ENCODE results near the gene WNT16.
"Not testable (repeated sequence)": the region's sequence is repeated elsewhere in the genome, so short reads cannot be mapped to it uniquely, and the experiment has no call there.

Gene WNT16

GRCh38 chr7:121328508-121329190, at the start of gene WNT16:
Gene WNT16 (plus strand): TSS chr7:121329000. CDS start chr7:121329293, 293 bp downstream.
- DNase-seq, result peak in 1 of 2 experiments; percentile 19

- no peak for DNase-seq
Observed at GRCh38 chr7:121279060-121279620, 49.7 kb upstream of the WNT16 start.

- DNase-seq, result no peak
Observed at GRCh38 chr7:121279822-121280221, 49.0 kb upstream of the WNT16 start.

- no peak for DNase-seq
Observed at GRCh38 chr7:121280656-121281055, 48.1 kb upstream of the WNT16 start.

- DNase-seq, result no peak
Observed at GRCh38 chr7:121282129-121282528, 46.7 kb upstream of the WNT16 start.

GRCh38 chr7:121285066-121285667, 43.6 kb upstream of the WNT16 start:
- no peak for DNase-seq

- no peak for DNase-seq
Observed at GRCh38 chr7:121286186-121286585, 42.6 kb upstream of the WNT16 start.

GRCh38 chr7:121286742-121287734, 41.8 kb upstream of the WNT16 start:
- no peak for DNase-seq

GRCh38 chr7:121288894-121289293, 39.9 kb upstream of the WNT16 start:
- no peak for DNase-seq

GRCh38 chr7:121289930-121290329, 38.9 kb upstream of the WNT16 start:
- DNase-seq, result not testable (repeated sequence)

- no peak for DNase-seq
Observed at GRCh38 chr7:121294448-121294992, 34.3 kb upstream of the WNT16 start.

GRCh38 chr7:121297843-121298242, 31.0 kb upstream of the WNT16 start:
- no peak for DNase-seq

- DNase-seq, result no peak
Observed at GRCh38 chr7:121298831-121299239, 30.0 kb upstream of the WNT16 start.

GRCh38 chr7:121300685-121301420, 27.9 kb upstream of the WNT16 start:
- DNase-seq, result no peak

GRCh38 chr7:121301446-121302213, 27.2 kb upstream of the WNT16 start:
- no peak for DNase-seq

GRCh38 chr7:121302214-121302745, 26.5 kb upstream of the WNT16 start:
- DNase-seq, result no peak

GRCh38 chr7:121303422-121304101, 25.2 kb upstream of the WNT16 start:
- DNase-seq, result no peak

- no peak for DNase-seq
Observed at GRCh38 chr7:121304102-121304658, 24.6 kb upstream of the WNT16 start.

- DNase-seq, result no peak
Observed at GRCh38 chr7:121305109-121305508, 23.7 kb upstream of the WNT16 start.

- DNase-seq, result no peak
Observed at GRCh38 chr7:121306565-121306964, 22.2 kb upstream of the WNT16 start.
